ENCODE results near the gene CDH4.

Gene CDH4

DNA sequence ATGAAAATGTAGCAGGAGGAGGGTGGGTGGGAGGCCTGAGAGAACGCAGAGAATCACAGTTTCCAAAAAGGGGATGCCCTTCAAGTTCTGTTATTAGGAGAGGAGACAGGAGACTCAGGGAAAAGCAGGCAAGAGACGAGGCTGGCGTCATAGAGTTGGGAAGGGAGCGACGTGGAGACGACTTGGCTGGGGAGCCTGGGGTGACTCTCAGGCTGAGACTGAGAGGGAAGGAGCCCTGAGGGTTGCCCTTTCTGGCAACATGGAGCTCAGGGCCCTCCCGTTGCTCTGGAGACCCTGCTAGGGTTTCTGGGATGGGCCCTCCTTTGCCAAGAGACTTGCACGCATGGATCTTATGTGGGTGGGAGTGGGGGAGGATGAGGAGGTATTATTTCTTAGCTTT is 108.9 kb downstream of the CDH4 start:
- ATAC-seq (ENCODE audit: insufficient read depth, low read depth) (no peak), DNase-seq (no peak)
- Histone ChIP-seq H3K4me1 (ENCODE audit: insufficient read depth, low read length) (no peaks in the 10 kb centered on the region), H4K20me1 (ENCODE audit: insufficient read depth, low read length) (0 out of 2 replicates have a peak, but pooled peaks cover 3% of the 10 kb centered on the region), H3K4me3 (ENCODE audit: low read depth in 1 of 2, low read length in 2 of 2) (no peak overlapping the region), H3K9me3 (ENCODE audit: insufficient read depth, low read length, severe bottlenecking) (no peaks in the 10 kb centered on the region), H3K36me3 (ENCODE audit: insufficient read depth, low read length) (no peaks in the 10 kb centered on the region), H2AFZ (ENCODE audit: low read depth, low read length) (no peak overlapping the region), H3K79me2 (ENCODE audit: insufficient read depth, low read length) (no peaks in the 10 kb centered on the region), H3K27ac (ENCODE audit: low read length) (no peak overlapping the region), H3K4me2 (ENCODE audit: insufficient read depth, low read length) (no peak overlapping the region), H3K27me3 (ENCODE audit: insufficient read depth, low read length, poor library complexity) (peaks cover 19% of the 10 kb centered on the region), H3K9ac (ENCODE audit: low read depth, low read length) (no peak overlapping the region)
- TF ChIP-seq EZH2 (IDR thresholded peaks at IDR 0.05; ENCODE audit: borderline replicate concordance, low read depth, low read length, severe bottlenecking) (no peak), CTCF (IDR thresholded peaks at IDR 0.05; ENCODE audit: borderline replicate concordance, extremely low read depth, low read length, poor library complexity, severe bottlenecking) (no peak)

- Histone ChIP-seq H3K79me2 (ENCODE audit: insufficient read depth, low read length) (no peaks in the 10 kb centered on the region), H3K9ac (ENCODE audit: low read depth, low read length) (no peak overlapping the region), H3K4me1 (ENCODE audit: insufficient read depth, low read length) (no peaks in the 10 kb centered on the region), H3K4me2 (ENCODE audit: insufficient read depth, low read length) (no peak overlapping the region), H3K27me3 (ENCODE audit: insufficient read depth, low read length, poor library complexity) (peaks cover 16% of the 10 kb centered on the region), H3K36me3 (ENCODE audit: insufficient read depth, low read length) (no peaks in the 10 kb centered on the region), H3K9me3 (ENCODE audit: insufficient read depth, low read length, severe bottlenecking) (no peaks in the 10 kb centered on the region), H3K4me3 (ENCODE audit: low read depth in 1 of 2, low read length in 2 of 2) (no peak overlapping the region), H4K20me1 (ENCODE audit: insufficient read depth, low read length) (0 out of 2 replicates have a peak, but pooled peaks cover 3% of the 10 kb centered on the region), H2AFZ (ENCODE audit: low read depth, low read length) (no peak overlapping the region), H3K27ac (ENCODE audit: low read length) (no peak overlapping the region)
- DNase-seq (no peak), ATAC-seq (ENCODE audit: insufficient read depth, low read depth) (no peak)
- TF ChIP-seq CTCF (IDR thresholded peaks at IDR 0.05; ENCODE audit: borderline replicate concordance, extremely low read depth, low read length, poor library complexity, severe bottlenecking) (no peak), EZH2 (IDR thresholded peaks at IDR 0.05; ENCODE audit: borderline replicate concordance, low read depth, low read length, severe bottlenecking) (no peak)
Measured at GRCh38 chr20:61361501-61361900, 109.4 kb downstream of the CDH4 start.

DNA sequence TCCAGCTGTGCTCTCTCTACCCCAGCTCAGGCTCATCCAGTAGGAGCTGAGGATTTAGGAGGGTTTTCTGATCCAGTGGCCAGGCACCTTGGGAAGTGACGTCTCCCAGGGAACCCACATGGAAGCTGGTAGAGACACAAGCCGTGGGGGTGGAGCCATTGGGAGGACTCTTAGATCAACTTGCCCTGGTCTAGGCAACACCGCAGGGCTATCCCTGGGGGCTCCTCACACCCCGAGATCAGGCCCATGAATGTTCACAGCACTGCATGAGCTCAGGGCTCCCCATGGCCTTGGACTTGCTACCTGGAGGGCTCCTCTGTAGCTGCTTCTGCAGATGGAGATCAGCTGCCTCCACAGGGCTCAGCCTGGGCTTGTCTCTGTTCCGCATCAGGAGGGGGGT is 112.1 kb downstream of the CDH4 start:
- H3K27me3 ChIP-seq (ENCODE audit: insufficient read depth, low read length, poor library complexity) = peaks cover 8% of the 10 kb centered on the region
- H3K4me2 ChIP-seq (ENCODE audit: insufficient read depth, low read length) = no peak overlapping the region
- no peaks in the 10 kb centered on the region for H3K36me3 ChIP-seq (ENCODE audit: insufficient read depth, low read length)
- H3K4me3 ChIP-seq (ENCODE audit: low read depth in 1 of 2, low read length in 2 of 2) = no peak overlapping the region
- H3K9ac ChIP-seq (ENCODE audit: low read depth, low read length) = no peak overlapping the region
- no peak overlapping the region for H3K27ac ChIP-seq (ENCODE audit: low read length)
- no peak for DNase-seq
- no peaks in the 10 kb centered on the region for H3K9me3 ChIP-seq (ENCODE audit: insufficient read depth, low read length, severe bottlenecking)
- H3K79me2 ChIP-seq (ENCODE audit: insufficient read depth, low read length) = no peaks in the 10 kb centered on the region
- no peak for TF ChIP-seq CTCF (IDR thresholded peaks at IDR 0.05; ENCODE audit: borderline replicate concordance, extremely low read depth, low read length, poor library complexity, severe bottlenecking)
- no peak for TF ChIP-seq EZH2 (IDR thresholded peaks at IDR 0.05; ENCODE audit: borderline replicate concordance, low read depth, low read length, severe bottlenecking)
- 0 out of 2 replicates have a peak, but pooled peaks cover 3% of the 10 kb centered on the region for H4K20me1 ChIP-seq (ENCODE audit: insufficient read depth, low read length)
- H2AFZ ChIP-seq (ENCODE audit: low read depth, low read length) = no peak overlapping the region
- H3K4me1 ChIP-seq (ENCODE audit: insufficient read depth, low read length) = no peaks in the 10 kb centered on the region
- no peak for ATAC-seq (ENCODE audit: insufficient read depth, low read depth)

DNA sequence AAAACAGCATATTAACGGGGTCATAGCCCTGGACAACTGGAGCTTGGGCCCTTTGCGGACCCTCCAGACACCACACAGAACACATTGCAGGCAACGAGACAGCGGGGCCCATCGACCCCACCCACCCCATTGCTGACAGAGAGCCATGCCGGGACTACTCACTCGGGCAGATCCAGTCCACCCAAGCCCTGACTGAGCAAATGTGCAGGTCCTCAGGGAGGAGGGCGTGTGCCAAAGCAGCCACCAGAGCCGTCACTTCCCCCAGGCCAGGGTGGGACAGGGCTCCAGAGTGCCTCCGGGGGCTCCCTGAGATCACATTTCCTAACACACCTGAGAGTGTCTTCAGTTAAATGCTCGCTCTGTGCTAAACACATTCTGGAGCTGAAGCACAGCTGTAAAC is 114.9 kb downstream of the CDH4 start:
- DNase-seq = no peak
- Histone ChIP-seq H4K20me1 (ENCODE audit: insufficient read depth, low read length) (peaks cover 3% of the 10 kb centered on the region; the same call in 1 of the 2 replicates), H3K4me1 (ENCODE audit: insufficient read depth, low read length) (no peaks in the 10 kb centered on the region), H2AFZ (ENCODE audit: low read depth, low read length) (no peak overlapping the region), H3K4me2 (ENCODE audit: insufficient read depth, low read length) (no peak overlapping the region), H3K27me3 (ENCODE audit: insufficient read depth, low read length, poor library complexity) (peaks cover 12% of the 10 kb centered on the region), H3K9me3 (ENCODE audit: insufficient read depth, low read length, severe bottlenecking) (no peaks in the 10 kb centered on the region), H3K27ac (ENCODE audit: low read length) (no peak overlapping the region), H3K9ac (ENCODE audit: low read depth, low read length) (no peak overlapping the region), H3K79me2 (ENCODE audit: insufficient read depth, low read length) (no peaks in the 10 kb centered on the region), H3K4me3 (ENCODE audit: low read depth in 1 of 2, low read length in 2 of 2) (no peak overlapping the region), H3K36me3 (ENCODE audit: insufficient read depth, low read length) (no peaks in the 10 kb centered on the region)
- TF ChIP-seq EZH2 (IDR thresholded peaks at IDR 0.05; ENCODE audit: borderline replicate concordance, low read depth, low read length, severe bottlenecking) (no peak), CTCF (IDR thresholded peaks at IDR 0.05; ENCODE audit: borderline replicate concordance, extremely low read depth, low read length, poor library complexity, severe bottlenecking) (no peak)
- no peak for ATAC-seq (ENCODE audit: insufficient read depth, low read depth)
